Measurements from ENCODE around the gene HSD11B1L.
"Not testable (repeated sequence)": the region's sequence is repeated elsewhere in the genome, so short reads cannot be mapped to it uniquely, and the experiment has no call there.

The HSD11B1L gene

DNA sequence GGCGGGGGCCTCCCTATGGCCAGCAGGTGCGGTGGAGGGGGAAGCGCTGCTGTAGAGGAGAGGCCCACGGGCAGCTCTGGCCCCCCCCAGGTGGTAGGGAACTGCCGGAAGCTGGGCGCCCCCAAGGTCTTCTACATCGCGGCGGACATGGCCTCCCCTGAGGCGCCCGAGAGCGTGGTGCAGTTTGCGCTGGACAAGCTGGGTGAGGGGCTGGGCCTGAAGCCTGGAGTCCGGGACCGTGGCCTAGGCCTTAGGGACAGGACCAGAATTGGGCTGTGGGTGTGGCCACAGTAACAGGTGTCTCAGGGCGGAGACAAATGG is 5.5 kb downstream of the HSD11B1L start:
- DNase-seq = no peak
- H2BK12ac ChIP-seq (ENCODE audit: low read length in 2 of 2) = no peak overlapping the region
- H3K4ac ChIP-seq (ENCODE audit: low read depth in 1 of 2, low read length in 2 of 2) = no peak overlapping the region
- H3K27me3 ChIP-seq (ENCODE audit: control insufficient read depth in 1 of 2, insufficient read depth in 1 of 2, low read length in 2 of 2) = no peaks in the 10 kb centered on the region
- no peak overlapping the region for H3K23ac ChIP-seq (ENCODE audit: low read length in 2 of 2)
- H3K4me1 ChIP-seq (ENCODE audit: control insufficient read depth, insufficient read depth, low read depth, low read length) = peaks cover 23% of the 10 kb centered on the region
- no peak overlapping the region for H2AK5ac ChIP-seq (ENCODE audit: low read length, severe bottlenecking)
- H3K27ac ChIP-seq (ENCODE audit: low read length, poor library complexity, severe bottlenecking) = no peak overlapping the region
- H2BK15ac ChIP-seq (ENCODE audit: low read depth, poor library complexity, severe bottlenecking) = no peak overlapping the region
- H3K4me3 ChIP-seq (ENCODE audit: insufficient read depth in 1 of 2, low read depth in 1 of 2, low read length in 2 of 2) = peak overlapping the region; percentile 69 to 78
- H3K9ac ChIP-seq (ENCODE audit: low read length) = no peak overlapping the region
- no peaks in the 10 kb centered on the region for H3K9me3 ChIP-seq (ENCODE audit: control insufficient read depth, low read length)
- H2BK5ac ChIP-seq (ENCODE audit: low read depth, low read length, poor library complexity, severe bottlenecking) = no peak overlapping the region
- peak overlapping the region; percentile 29 for H4K91ac ChIP-seq (ENCODE audit: low read length)
- peak overlapping the region; percentile 75 for H3K4me2 ChIP-seq (ENCODE audit: low read length, poor library complexity, severe bottlenecking)
- H2AFZ ChIP-seq (ENCODE audit: low read depth, low read length) = peak overlapping the region; percentile 56
- no peak overlapping the region for H2BK120ac ChIP-seq (ENCODE audit: low read depth, low read length)
- H3K79me1 ChIP-seq (replicated peaks; ENCODE audit: low read length, poor library complexity, severe bottlenecking) = peaks cover 9% of the 10 kb centered on the region
- H3K36me3 ChIP-seq (ENCODE audit: control insufficient read depth in 1 of 2, insufficient read depth in 2 of 2, low read depth in 1 of 2, low read length in 2 of 2) = peaks cover 0 to 17% of the 10 kb centered on the region in 2 experiments
- no peak overlapping the region for H4K8ac ChIP-seq (ENCODE audit: low read length)
- H3K18ac ChIP-seq (ENCODE audit: low read depth in 1 of 2, low read length in 2 of 2) = no peak overlapping the region
- no peak overlapping the region for H3K14ac ChIP-seq (ENCODE audit: low read length in 2 of 2)
- 34% methylated on average over 16 of the region's 16 CpGs for WGBS

DNA sequence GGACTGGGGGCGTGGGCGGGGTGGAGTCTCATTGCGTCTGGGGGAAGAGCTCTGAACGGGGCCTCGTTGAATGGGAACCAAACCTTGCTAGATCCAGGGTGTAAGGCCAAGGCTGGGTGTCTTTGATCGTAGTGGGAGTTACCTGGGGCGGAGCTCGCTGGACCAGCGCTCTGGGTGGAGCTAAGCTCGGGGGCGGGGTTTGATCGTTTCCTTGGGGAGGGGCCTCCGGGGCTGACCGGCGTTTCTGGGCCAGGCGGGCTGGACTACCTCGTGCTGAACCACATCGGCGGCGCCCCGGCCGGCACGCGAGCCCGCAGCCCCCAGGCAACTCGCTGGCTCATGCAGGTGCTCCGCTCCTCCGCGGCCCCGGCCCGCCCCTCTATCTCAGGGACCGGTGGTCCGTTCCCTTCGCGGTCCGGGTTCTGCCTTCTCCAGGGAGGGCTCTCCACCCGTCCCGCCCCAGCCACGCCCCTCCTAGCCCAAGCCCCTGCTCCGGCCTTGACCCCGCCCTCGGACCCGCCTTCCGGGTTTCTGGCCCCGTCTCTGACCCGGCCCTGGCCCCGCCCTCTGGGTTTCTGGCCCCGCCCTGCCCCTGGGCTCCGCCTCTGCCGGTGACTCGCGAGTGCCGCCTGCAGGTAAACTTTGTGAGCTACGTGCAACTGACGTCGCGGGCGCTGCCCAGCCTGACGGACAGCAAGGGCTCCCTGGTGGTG is 6.0 kb downstream of the HSD11B1L start:
- no peak overlapping the region for H3K23ac ChIP-seq (ENCODE audit: low read length in 2 of 2)
- H3K36me3 ChIP-seq (ENCODE audit: control insufficient read depth in 1 of 2, insufficient read depth in 2 of 2, low read depth in 1 of 2, low read length in 2 of 2) = peaks cover 1 to 21% of the 10 kb centered on the region in 2 experiments
- H3K27ac ChIP-seq (ENCODE audit: low read length, poor library complexity, severe bottlenecking) = no peak overlapping the region
- peak overlapping the region; percentile 79 for H4K8ac ChIP-seq (ENCODE audit: low read length)
- H3K79me1 ChIP-seq (replicated peaks; ENCODE audit: low read length, poor library complexity, severe bottlenecking) = peaks cover 7% of the 10 kb centered on the region
- no peak overlapping the region for H2BK15ac ChIP-seq (ENCODE audit: low read depth, poor library complexity, severe bottlenecking)
- no peak overlapping the region for H2AK5ac ChIP-seq (ENCODE audit: low read length, severe bottlenecking)
- H2AFZ ChIP-seq (ENCODE audit: low read depth, low read length) = peak overlapping the region; percentile 97
- H3K9ac ChIP-seq (ENCODE audit: low read length) = peak overlapping the region; percentile 72
- H3K4ac ChIP-seq (ENCODE audit: low read depth in 1 of 2, low read length in 2 of 2) = peak overlapping the region; percentile 17 to 51
- H2BK5ac ChIP-seq (ENCODE audit: low read depth, low read length, poor library complexity, severe bottlenecking) = no peak overlapping the region
- no peak overlapping the region for H3K14ac ChIP-seq (ENCODE audit: low read length in 2 of 2)
- H3K27me3 ChIP-seq (ENCODE audit: control insufficient read depth in 1 of 2, insufficient read depth in 1 of 2, low read length in 2 of 2) = no peaks in the 10 kb centered on the region
- H3K18ac ChIP-seq (ENCODE audit: low read depth in 1 of 2, low read length in 2 of 2) = peak overlapping the region; percentile 61 to 94
- H3K4me3 ChIP-seq (ENCODE audit: insufficient read depth in 1 of 2, low read depth in 1 of 2, low read length in 2 of 2) = peak overlapping the region; percentile 69 to 78
- H3K4me2 ChIP-seq (ENCODE audit: low read length, poor library complexity, severe bottlenecking) = peak overlapping the region; percentile 75
- under 1% methylated on average over 58 of the region's 59 CpGs for WGBS
- H2BK12ac ChIP-seq (ENCODE audit: low read length in 2 of 2) = no peak overlapping the region
- H3K9me3 ChIP-seq (ENCODE audit: control insufficient read depth, low read length) = no peaks in the 10 kb centered on the region
- peaks cover 19% of the 10 kb centered on the region for H3K4me1 ChIP-seq (ENCODE audit: control insufficient read depth, insufficient read depth, low read depth, low read length)
- peak; percentile 91 for DNase-seq
- no peak overlapping the region for H2BK120ac ChIP-seq (ENCODE audit: low read depth, low read length)
- peak overlapping the region; percentile 64 for H4K91ac ChIP-seq (ENCODE audit: low read length)

DNA sequence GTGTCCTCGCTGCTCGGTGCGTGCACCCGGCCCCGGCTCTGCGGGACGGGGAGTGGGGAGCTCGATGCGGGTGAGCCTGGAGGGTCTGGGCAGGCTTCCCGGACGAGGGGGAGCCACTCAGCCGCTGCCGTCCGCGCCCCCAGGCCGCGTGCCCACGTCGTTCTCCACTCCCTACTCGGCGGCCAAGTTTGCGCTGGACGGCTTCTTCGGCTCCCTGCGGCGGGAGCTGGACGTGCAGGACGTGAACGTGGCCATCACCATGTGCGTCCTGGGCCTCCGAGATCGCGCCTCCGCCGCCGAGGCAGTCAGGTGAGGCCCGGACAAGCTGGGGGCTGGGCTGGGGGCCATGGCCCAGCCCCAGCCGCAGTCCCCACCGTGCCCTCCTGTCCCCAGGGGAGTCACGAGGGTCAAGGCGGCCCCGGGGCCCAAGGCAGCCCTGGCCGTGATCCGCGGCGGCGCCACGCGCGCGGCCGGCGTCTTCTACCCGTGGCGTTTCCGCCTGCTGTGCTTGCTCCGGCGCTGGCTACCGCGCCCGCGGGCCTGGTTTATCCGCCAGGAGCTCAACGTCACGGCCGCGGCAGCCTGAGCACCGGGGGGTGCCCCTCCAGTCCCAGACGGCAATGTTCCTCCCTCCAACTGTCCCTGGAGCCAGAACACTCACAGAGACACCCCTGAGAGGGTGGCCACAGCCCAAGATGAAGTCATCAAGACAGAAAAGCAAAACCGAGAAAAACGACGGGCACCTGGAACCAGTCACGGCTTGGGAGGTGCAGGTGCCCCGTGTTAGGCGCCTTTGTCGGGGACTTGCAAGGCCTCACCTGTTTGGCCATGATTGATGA is 6.8 kb downstream of the HSD11B1L start:
- Histone ChIP-seq H4K8ac (ENCODE audit: low read length) (peak overlapping the region; percentile 79), H3K36me3 (ENCODE audit: control insufficient read depth in 1 of 2, insufficient read depth in 2 of 2, low read depth in 1 of 2, low read length in 2 of 2) (peaks cover 9 to 29% of the 10 kb centered on the region in 2 experiments), H2BK12ac (ENCODE audit: low read length in 2 of 2) (no peak overlapping the region), H2BK120ac (ENCODE audit: low read depth, low read length) (no peak overlapping the region), H3K27ac (ENCODE audit: low read length, poor library complexity, severe bottlenecking) (no peak overlapping the region), H3K27me3 (ENCODE audit: control insufficient read depth in 1 of 2, insufficient read depth in 1 of 2, low read length in 2 of 2) (no peaks in the 10 kb centered on the region), H3K9ac (ENCODE audit: low read length) (peak overlapping the region; percentile 72), H3K4ac (ENCODE audit: low read depth in 1 of 2, low read length in 2 of 2) (peak overlapping the region in 1 of 2 experiments; percentile 51), H2AFZ (ENCODE audit: low read depth, low read length) (no peak overlapping the region), H3K79me1 (replicated peaks; ENCODE audit: low read length, poor library complexity, severe bottlenecking) (no peaks in the 10 kb centered on the region), H2BK5ac (ENCODE audit: low read depth, low read length, poor library complexity, severe bottlenecking) (no peak overlapping the region), H3K18ac (ENCODE audit: low read depth in 1 of 2, low read length in 2 of 2) (peak overlapping the region; percentile 61 to 81), H3K4me3 (ENCODE audit: insufficient read depth in 1 of 2, low read depth in 1 of 2, low read length in 2 of 2) (peak overlapping the region; percentile 28 to 78), H3K4me1 (ENCODE audit: control insufficient read depth, insufficient read depth, low read depth, low read length) (peaks cover 22% of the 10 kb centered on the region), H2AK5ac (ENCODE audit: low read length, severe bottlenecking) (no peak overlapping the region), H3K23ac (ENCODE audit: low read length in 2 of 2) (no peak overlapping the region), H4K91ac (ENCODE audit: low read length) (peak overlapping the region; percentile 64), H2BK15ac (ENCODE audit: low read depth, poor library complexity, severe bottlenecking) (peak overlapping the region; percentile 40), H3K4me2 (ENCODE audit: low read length, poor library complexity, severe bottlenecking) (peak overlapping the region; percentile 75), H3K9me3 (ENCODE audit: control insufficient read depth, low read length) (no peaks in the 10 kb centered on the region), H3K14ac (ENCODE audit: low read length in 2 of 2) (no peak overlapping the region)
- no peak for DNase-seq
- whole genome bisulfite sequencing = 75% methylated on average over 73 of the region's 76 CpGs

- not testable (repeated sequence) for H3K18ac ChIP-seq (ENCODE audit: low read depth in 1 of 2, low read length in 2 of 2); H3K27me3 ChIP-seq (ENCODE audit: control insufficient read depth in 1 of 2, insufficient read depth in 1 of 2, low read length in 2 of 2); H3K23ac ChIP-seq (ENCODE audit: low read length in 2 of 2); H3K9ac ChIP-seq (ENCODE audit: low read length); H3K14ac ChIP-seq (ENCODE audit: low read length in 2 of 2); H4K8ac ChIP-seq (ENCODE audit: low read length); H2BK12ac ChIP-seq (ENCODE audit: low read length in 2 of 2); H2BK5ac ChIP-seq (ENCODE audit: low read depth, low read length, poor library complexity, severe bottlenecking); H2BK15ac ChIP-seq (ENCODE audit: low read depth, poor library complexity, severe bottlenecking); H2AK5ac ChIP-seq (ENCODE audit: low read length, severe bottlenecking); H2AFZ ChIP-seq (ENCODE audit: low read depth, low read length); H3K79me1 ChIP-seq (replicated peaks; ENCODE audit: low read length, poor library complexity, severe bottlenecking); H3K4ac ChIP-seq (ENCODE audit: low read depth in 1 of 2, low read length in 2 of 2); H3K9me3 ChIP-seq (ENCODE audit: control insufficient read depth, low read length); H3K4me2 ChIP-seq (ENCODE audit: low read length, poor library complexity, severe bottlenecking); H4K91ac ChIP-seq (ENCODE audit: low read length); H3K27ac ChIP-seq (ENCODE audit: low read length, poor library complexity, severe bottlenecking); DNase-seq; H3K4me3 ChIP-seq (ENCODE audit: insufficient read depth in 1 of 2, low read depth in 1 of 2, low read length in 2 of 2); H2BK120ac ChIP-seq (ENCODE audit: low read depth, low read length)
- Histone ChIP-seq H3K36me3 (ENCODE audit: control insufficient read depth in 1 of 2, insufficient read depth in 2 of 2, low read depth in 1 of 2, low read length in 2 of 2) (peaks cover 17 to 37% of the 10 kb centered on the region in 2 experiments), H3K4me1 (ENCODE audit: control insufficient read depth, insufficient read depth, low read depth, low read length) (peaks cover 30% of the 10 kb centered on the region)
- WGBS = 95% methylated on average over 9 of the region's 13 CpGs
Measured at GRCh38 chr19:5688262-5688881, 7.5 kb downstream of the HSD11B1L start.
